Hepatocyte (in vitro differentiated cells): Measurements from ENCODE around the gene RNF19B. TPM values are rescaled to one million over a fixed set of nuclear protein-coding genes. Genes with fewer than 3 reads are reported as not detected.
A peak's percentile ranks its signal among the peaks of the same experiment; 100 is the strongest.

Experiments
- DNase-seq: peaks from one replicate; pipeline ENCODE4 v3.0.0-alpha.2; 2016; ENCODE audit warnings: low spot score
- H2AFZ ChIP-seq: fragments of 200-600 bp; sonication (generic); 2 replicates; pipeline ENCODE4 v1.6.0; 2016; ENCODE audit warnings: antibody characterized with exemption, mild to moderate bottlenecking
- H3K27ac ChIP-seq: fragments of 200-600 bp; sonication (generic); 2 replicates; pipeline ENCODE4 v1.5.1; 2016; ENCODE audit warnings: mild to moderate bottlenecking
- H3K27me3 ChIP-seq: fragments of 200-600 bp; sonication (generic); 2 replicates; pipeline ENCODE4 v1.6.1; 2016
- H3K36me3 ChIP-seq: fragments of 200-600 bp; sonication (generic); replicated peaks from 2 replicates; pipeline ENCODE4 v1.5.1; 2016; ENCODE audit warnings: low read depth; ENCODE audit not compliant: insufficient read depth
- H3K4me1 ChIP-seq: fragments of 200-600 bp; sonication (generic); 2 replicates; pipeline ENCODE4 v1.5.1; 2016; ENCODE audit warnings: mild to moderate bottlenecking, moderate library complexity; ENCODE audit not compliant: insufficient read depth
- H3K4me2 ChIP-seq: fragments of 200-600 bp; sonication (generic); 2 replicates; pipeline ENCODE4 v1.6.0; 2016
- H3K4me3 ChIP-seq: fragments of 200-600 bp; sonication (generic); 2 replicates; pipeline ENCODE4 v1.5.1; 2016; ENCODE audit warnings: mild to moderate bottlenecking
- H3K79me2 ChIP-seq: fragments of 200-600 bp; sonication (generic); 2 replicates; pipeline ENCODE4 v1.6.0; 2017; ENCODE audit warnings: mild to moderate bottlenecking
- H3K9me2 ChIP-seq: fragments of 200-600 bp; sonication (generic); replicated peaks from 2 replicates; pipeline ENCODE4 v1.6.0; 2017; ENCODE audit warnings: mild to moderate bottlenecking; ENCODE audit not compliant: insufficient read depth
- H3K9me3 ChIP-seq: fragments of 200-600 bp; sonication (generic); 2 replicates; pipeline ENCODE4 v1.5.1; 2016; ENCODE audit warnings: low read depth, mild to moderate bottlenecking
- H4K20me1 ChIP-seq: fragments of 200-600 bp; sonication (generic); 2 replicates; pipeline ENCODE4 v1.6.0; 2016; ENCODE audit warnings: mild to moderate bottlenecking; ENCODE audit not compliant: insufficient read depth, poor library complexity, severe bottlenecking
- EZH2 ChIP-seq: fragments of 200-600 bp; sonication (generic); IDR thresholded peaks from 2 replicates; pipeline ENCODE4 v1.6.1; 2016; ENCODE audit warnings: antibody characterized with exemption, mild to moderate bottlenecking, borderline replicate concordance
- EZH2phosphoT487 ChIP-seq: fragments of 200-600 bp; sonication (generic); IDR thresholded peaks from one replicate; pipeline ENCODE4 v1.6.1; 2018; ENCODE audit warnings: antibody characterized with exemption, mild to moderate bottlenecking, low read depth, moderate library complexity; ENCODE audit not compliant: unreplicated experiment, severe bottlenecking
- WGBS: methylation state at CpG from one replicate; pipeline ENCODE4 v1.1.6; 2016; ENCODE audit warnings: low lambda C conversion rate; ENCODE audit errors: missing lambda C conversion rate; 5-methylcytosine and 5-hydroxymethylcytosine counted together
- polyA plus RNA-seq: library from polyadenylated mRNA; unstranded; fragments of >200 nt; fragmentation: Nextera tagmentation; extraction: Ambion mirVana; gene quantifications from 2 replicates; pipeline ENCODE4 v1.2.1, GENCODE V29; 2016
- total RNA-seq: library from RNA; depleted of rRNA; stranded (reverse); fragments of >200 nt; gene quantifications from 2 replicates; pipeline ENCODE4 v1.2.3, GENCODE V29; 2014
- TF ChIP-seq, protein P1 (sequence below): fragments of 200-600 bp; sonication (generic); IDR thresholded peaks from 2 replicates; pipeline ENCODE4 v1.5.1; 2016; ENCODE audit warnings: antibody characterized with exemption, mild to moderate bottlenecking; ENCODE audit not compliant: poor library complexity

The RNF19B gene
- total and polyA plus RNA-seq, 2 experiments from 2014 or later, result 15.5 to 16.1 TPM

DNA sequence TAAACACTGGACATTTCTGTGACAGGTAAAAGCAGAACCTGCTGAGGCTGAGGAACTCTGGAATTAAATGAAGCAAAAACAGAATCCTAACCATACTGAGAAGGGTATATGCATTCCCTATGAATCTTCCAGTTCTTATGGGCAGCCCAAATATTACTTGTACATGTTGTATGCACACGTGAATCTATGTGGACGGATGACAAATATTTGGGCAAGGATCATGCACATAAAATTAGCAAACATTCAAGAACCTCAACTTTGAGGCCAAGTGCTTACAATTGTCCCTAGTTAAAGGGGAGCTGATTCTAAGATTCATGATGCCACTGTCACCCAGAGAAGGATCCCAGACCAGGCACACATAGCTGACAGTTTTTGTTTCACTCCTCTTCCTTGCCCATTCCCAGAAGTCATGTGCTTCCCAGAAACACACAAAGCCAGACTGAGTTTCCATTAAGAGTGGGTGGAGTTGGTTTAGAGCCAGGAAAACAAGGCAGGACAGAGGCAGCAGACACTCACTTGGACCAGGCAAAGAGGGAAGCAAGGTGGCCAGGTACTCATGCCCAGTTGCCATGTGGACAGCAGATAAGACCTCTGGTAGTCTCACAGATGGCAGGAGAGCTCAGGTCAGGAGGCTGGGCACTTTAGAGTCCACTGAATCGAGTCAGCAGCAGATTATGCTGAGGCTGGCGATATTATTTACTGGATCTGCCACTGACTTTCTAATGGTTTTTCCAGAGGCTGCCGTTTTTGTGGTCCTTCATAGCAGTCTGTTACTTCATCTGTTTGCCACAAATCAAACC lies 46.5 kb upstream of the RNF19B start:
- Histone ChIP-seq H3K9me2 (no peaks in the 10 kb centered on the region), H3K36me3 (no peaks in the 10 kb centered on the region), H2AFZ (no peak overlapping the region), H3K27me3 (no peaks in the 10 kb centered on the region), H3K9me3 (no peaks in the 10 kb centered on the region), H4K20me1 (no peaks in the 10 kb centered on the region), H3K27ac (peak overlapping the region; percentile 20), H3K4me3 (no peak overlapping the region), H3K79me2 (no peaks in the 10 kb centered on the region), H3K4me2 (no peak overlapping the region), H3K4me1 (peaks cover 14% of the 10 kb centered on the region)
- no peak for DNase-seq
- 81% methylated on average over 5 of the region's 5 CpGs for WGBS
- TF ChIP-seq EZH2phosphoT487 (no peak), EZH2 (no peak)
- TF ChIP-seq, protein P1, sequence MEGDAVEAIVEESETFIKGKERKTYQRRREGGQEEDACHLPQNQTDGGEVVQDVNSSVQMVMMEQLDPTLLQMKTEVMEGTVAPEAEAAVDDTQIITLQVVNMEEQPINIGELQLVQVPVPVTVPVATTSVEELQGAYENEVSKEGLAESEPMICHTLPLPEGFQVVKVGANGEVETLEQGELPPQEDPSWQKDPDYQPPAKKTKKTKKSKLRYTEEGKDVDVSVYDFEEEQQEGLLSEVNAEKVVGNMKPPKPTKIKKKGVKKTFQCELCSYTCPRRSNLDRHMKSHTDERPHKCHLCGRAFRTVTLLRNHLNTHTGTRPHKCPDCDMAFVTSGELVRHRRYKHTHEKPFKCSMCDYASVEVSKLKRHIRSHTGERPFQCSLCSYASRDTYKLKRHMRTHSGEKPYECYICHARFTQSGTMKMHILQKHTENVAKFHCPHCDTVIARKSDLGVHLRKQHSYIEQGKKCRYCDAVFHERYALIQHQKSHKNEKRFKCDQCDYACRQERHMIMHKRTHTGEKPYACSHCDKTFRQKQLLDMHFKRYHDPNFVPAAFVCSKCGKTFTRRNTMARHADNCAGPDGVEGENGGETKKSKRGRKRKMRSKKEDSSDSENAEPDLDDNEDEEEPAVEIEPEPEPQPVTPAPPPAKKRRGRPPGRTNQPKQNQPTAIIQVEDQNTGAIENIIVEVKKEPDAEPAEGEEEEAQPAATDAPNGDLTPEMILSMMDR, result no peak

DNA sequence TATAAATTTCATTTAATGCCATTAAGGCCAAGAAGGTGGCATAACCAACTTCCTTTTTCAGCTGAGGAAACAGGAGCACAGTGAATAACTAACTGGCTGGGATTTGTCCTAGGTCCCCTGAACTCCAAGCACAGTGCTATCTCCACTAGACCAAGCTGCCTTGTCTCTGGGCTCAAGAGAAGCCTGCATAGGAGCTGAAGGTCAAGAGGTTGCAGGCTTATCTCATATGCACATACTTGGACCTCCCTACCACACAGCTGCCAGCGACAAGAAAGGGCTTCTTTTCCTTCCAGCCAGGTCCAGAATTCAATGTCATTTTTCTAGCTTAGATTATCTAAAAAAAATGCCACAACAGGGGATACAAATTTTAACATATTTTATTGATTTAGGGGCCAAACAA lies 45.0 kb upstream of the RNF19B start:
- WGBS, result 17% methylated on average over 1 of the region's 1 CpG
- Histone ChIP-seq H3K9me2 (no peaks in the 10 kb centered on the region), H3K27ac (peak overlapping the region; percentile 41), H3K4me1 (peaks cover 14% of the 10 kb centered on the region), H2AFZ (no peak overlapping the region), H3K36me3 (no peaks in the 10 kb centered on the region), H3K4me3 (no peak overlapping the region), H3K9me3 (no peaks in the 10 kb centered on the region), H3K27me3 (no peaks in the 10 kb centered on the region), H4K20me1 (no peaks in the 10 kb centered on the region), H3K4me2 (no peak overlapping the region), H3K79me2 (no peaks in the 10 kb centered on the region)
- DNase-seq, result no peak
- TF ChIP-seq EZH2 (no peak), EZH2phosphoT487 (no peak)
- TF ChIP-seq, protein P1, result no peak

DNA sequence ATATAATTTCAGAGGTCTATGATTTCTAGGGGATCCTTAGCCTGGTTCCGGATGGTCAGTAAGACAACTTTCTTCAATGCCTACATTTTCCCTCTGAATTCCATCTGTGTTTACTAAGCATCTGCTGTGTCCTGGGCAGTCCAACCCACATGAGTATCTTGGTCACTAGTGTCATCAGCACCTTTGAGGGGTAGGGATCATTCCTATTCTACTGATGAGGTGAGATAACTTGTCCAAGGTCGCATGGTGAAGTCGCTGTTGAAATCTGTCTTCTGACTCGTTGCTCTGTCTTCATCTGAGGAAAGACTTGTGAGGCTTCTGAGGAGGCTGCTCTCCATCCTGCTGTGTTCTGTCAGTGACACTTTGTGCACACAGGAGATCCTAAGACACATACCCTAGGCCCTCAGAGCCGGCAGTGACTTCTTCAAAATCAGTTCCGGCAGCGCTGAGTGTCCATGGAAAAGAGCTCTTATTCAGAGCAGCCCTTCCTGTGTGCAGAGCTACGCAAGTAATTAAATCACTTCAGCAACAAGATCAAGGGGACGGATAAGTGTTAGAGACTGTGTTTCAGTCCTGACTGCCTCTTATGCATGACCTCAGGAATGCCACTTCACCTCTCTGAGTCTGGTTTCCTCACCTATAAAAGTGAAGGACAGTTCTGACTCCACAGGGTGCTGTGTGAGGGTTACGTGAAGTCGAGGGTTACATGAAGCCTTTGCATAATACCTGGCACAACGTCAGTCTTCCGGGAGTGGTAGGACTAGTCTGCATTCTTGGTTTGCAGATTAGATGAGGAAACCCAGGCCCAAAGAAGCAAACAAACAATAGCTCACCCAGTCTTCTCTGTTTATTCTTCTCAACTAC lies 43.7 kb upstream of the RNF19B start:
- Histone ChIP-seq H3K27ac (peak overlapping the region; percentile 52), H3K9me3 (no peaks in the 10 kb centered on the region), H2AFZ (no peak overlapping the region), H3K79me2 (no peaks in the 10 kb centered on the region), H3K4me1 (peaks cover 14% of the 10 kb centered on the region), H3K36me3 (no peaks in the 10 kb centered on the region), H4K20me1 (no peaks in the 10 kb centered on the region), H3K27me3 (no peaks in the 10 kb centered on the region), H3K9me2 (no peaks in the 10 kb centered on the region), H3K4me3 (no peak overlapping the region), H3K4me2 (no peak overlapping the region)
- peak; percentile 44 for DNase-seq
- TF ChIP-seq EZH2phosphoT487 (no peak), EZH2 (no peak)
- TF ChIP-seq, protein P1, result no peak
- WGBS, result 65% methylated on average over 13 of the region's 13 CpGs
